Small intestine (tissue), 7 donors: ENCODE data around the gene AFAP1. TPM values are rescaled to one million over a fixed set of nuclear protein-coding genes. Genes with fewer than 3 reads are reported as not detected.

Source experiments
- DNase-seq, 2 donors: peaks; one replicate each; pipeline versions ENCODE4 v3.0.0 to v3.0.0-alpha.2; 2013
- FAIRE-seq: peaks from 2 replicates; lab custom pipeline; 2012; peaks lifted over from hg19 to GRCh38; lab: Jason Lieb, UNC
- H3K27ac ChIP-seq, 3 donors: one replicate each; pipeline ENCODE4 v1.5.1; 2013; ENCODE audit warnings: low read length in 2 of 3, mild to moderate bottlenecking in 2 of 3, control low read depth in 1 of 3, inconsistent platforms in 1 of 3, low read depth in 1 of 3, moderate library complexity in 1 of 3
- H3K27me3 ChIP-seq, 3 donors: one replicate each; pipeline ENCODE4 v1.6.1; 2013; ENCODE audit warnings: low read length in 3 of 3, inconsistent platforms in 1 of 3; ENCODE audit not compliant: control insufficient read depth in 3 of 3, insufficient read depth in 3 of 3
- H3K36me3 ChIP-seq, 3 donors: one replicate each; pipeline ENCODE4 v1.6.1; 2013; ENCODE audit warnings: low read length in 3 of 3, inconsistent platforms in 1 of 3, low read depth in 1 of 3, mild to moderate bottlenecking in 1 of 3, moderate library complexity in 1 of 3; ENCODE audit not compliant: control insufficient read depth in 3 of 3, insufficient read depth in 2 of 3
- H3K4me1 ChIP-seq, 3 donors: one replicate each; pipeline ENCODE4 v1.6.1; 2013; ENCODE audit warnings: low read length in 2 of 3, inconsistent platforms in 1 of 3, low read depth in 1 of 3, mild to moderate bottlenecking in 1 of 3, moderate library complexity in 1 of 3; ENCODE audit not compliant: control insufficient read depth in 3 of 3, insufficient read depth in 2 of 3
- H3K4me3 ChIP-seq, 3 donors: one replicate each; pipeline ENCODE4 v1.5.1; 2013; ENCODE audit warnings: low read length in 3 of 3, control low read depth in 1 of 3, inconsistent platforms in 1 of 3, low read depth in 1 of 3, mild to moderate bottlenecking in 1 of 3, moderate library complexity in 1 of 3
- H3K9me3 ChIP-seq, 2 donors: one replicate each; pipeline ENCODE4 v1.6.1; 2013; ENCODE audit warnings: low read depth in 1 of 2, low read length in 1 of 2; ENCODE audit not compliant: control insufficient read depth in 2 of 2, insufficient read depth in 1 of 2
- WGBS, 3 donors: extraction: QIAGEN DNeasy Blood & Tissue Kit; methylation state at CpG; one replicate each; pipeline ENCODE4 v1.1.7; 2013; 5-methylcytosine and 5-hydroxymethylcytosine counted together
- polyA plus RNA-seq, 4 donors: library from polyadenylated mRNA; stranded (reverse) in 3 of 4; unstranded in 1 of 4; fragments of 200-250 nt in 3 of 4; fragments of 120-200 nt in 1 of 4; gene quantifications; one replicate each; pipeline versions ENCODE4 v1.2.1 to v1.2.3, GENCODE V29; 2013
- donor health status: healthy with polysubstance abuse.
- donor health status: control.
- donor health status: control.
- donor health status: Bipolar disorder and iron deficiency.
- donor health status: healthy.

The AFAP1 gene
- polyA plus RNA-seq, 4 donors, result 2.2 to 14.0 (median 6.7) TPM

GRCh38 chr4:7974425-7974824 lies 34.8 kb upstream of the AFAP1 start:
- no peak overlapping the region for H3K4me3 ChIP-seq
- no peaks in the 10 kb centered on the region for H3K27me3 ChIP-seq
- FAIRE-seq (no peak), DNase-seq (no peak)
- peaks cover 2 to 57% (median 2%) of the 10 kb centered on the region in 3 donors for H3K4me1 ChIP-seq
- H3K9me3 ChIP-seq, result no peaks in the 10 kb centered on the region
- H3K36me3 ChIP-seq, result peaks cover 0 to 12% (median 0%) of the 10 kb centered on the region in 3 donors
- no peak overlapping the region for H3K27ac ChIP-seq
- WGBS, 3 donors, result 97 to 100% (median 100%) methylated on average over 1 of the region's 1 CpG

- Histone ChIP-seq H3K9me3 (no peaks in the 10 kb centered on the region), H3K36me3 (peaks cover 0 to 12% (median 0%) of the 10 kb centered on the region in 3 donors), H3K4me1 (peaks cover 2 to 54% (median 2%) of the 10 kb centered on the region in 3 donors), H3K4me3 (no peak overlapping the region), H3K27ac (no peak overlapping the region), H3K27me3 (no peaks in the 10 kb centered on the region)
- FAIRE-seq (no peak), DNase-seq (no peak)
- 72 to 77% (median 73%) methylated on average over 10 of the region's 10 CpGs for WGBS, 3 donors
Observed at GRCh38 chr4:7973545-7973981, 33.9 kb upstream of the AFAP1 start.

GRCh38 chr4:7971881-7972500 lies 32.3 kb upstream of the AFAP1 start:
- peak in 1 of 2 donors; percentile 46 for DNase-seq

GRCh38 chr4:7971159-7971631 lies 31.5 kb upstream of the AFAP1 start:
- FAIRE-seq, result no peak
- H3K27me3 ChIP-seq, result no peaks in the 10 kb centered on the region
- peak overlapping the region; percentile 27 to 90 (median 89) for H3K27ac ChIP-seq
- peaks cover 0 to 12% (median 0%) of the 10 kb centered on the region in 3 donors for H3K36me3 ChIP-seq
- H3K4me3 ChIP-seq, result peak overlapping the region in 1 of 3 donors; percentile 38
- no peaks in the 10 kb centered on the region for H3K9me3 ChIP-seq
- WGBS, 3 donors, result 50 to 57% (median 53%) methylated on average over 2 of the region's 2 CpGs
- no peak for DNase-seq
- peaks cover 2 to 51% (median 7%) of the 10 kb centered on the region in 3 donors for H3K4me1 ChIP-seq

More at GRCh38 chr4:7971881-7972500, 32.3 kb upstream of the AFAP1 start:
- WGBS, 3 donors, result 75 to 77% (median 77%) methylated on average over 13 of the region's 13 CpGs
- Histone ChIP-seq H3K4me3 (no peak overlapping the region), H3K27ac (peak overlapping the region in 2 of 3 donors; percentile 89 to 90), H3K36me3 (peaks cover 0 to 12% (median 0%) of the 10 kb centered on the region in 3 donors), H3K9me3 (no peaks in the 10 kb centered on the region), H3K4me1 (peaks cover 2 to 51% (median 7%) of the 10 kb centered on the region in 3 donors), H3K27me3 (no peaks in the 10 kb centered on the region)
- no peak for FAIRE-seq

- peaks cover 2 to 51% (median 7%) of the 10 kb centered on the region in 3 donors for H3K4me1 ChIP-seq
- peak overlapping the region; percentile 27 to 90 (median 89) for H3K27ac ChIP-seq
- DNase-seq, result no peak
- no peaks in the 10 kb centered on the region for H3K9me3 ChIP-seq
- H3K27me3 ChIP-seq, result no peaks in the 10 kb centered on the region
- peak overlapping the region in 2 of 3 donors; percentile 26 to 38 for H3K4me3 ChIP-seq
- FAIRE-seq, result no peak
- peaks cover 0 to 12% (median 0%) of the 10 kb centered on the region in 3 donors for H3K36me3 ChIP-seq
- WGBS, 3 donors, result 38 to 53% (median 53%) methylated on average over 10 to 13 of the region's 13 CpGs
Observed at GRCh38 chr4:7970361-7970946, 30.8 kb upstream of the AFAP1 start.

- H3K27ac ChIP-seq, result peak overlapping the region in 2 of 3 donors; percentile 2 to 61
- FAIRE-seq (no peak), DNase-seq (no peak)
- H3K4me3 ChIP-seq, result no peak overlapping the region
- H3K9me3 ChIP-seq, result no peaks in the 10 kb centered on the region
- 66 to 87% (median 80%) methylated on average over 16 of the region's 16 CpGs for WGBS, 3 donors
- peaks cover 2 to 48% (median 7%) of the 10 kb centered on the region in 3 donors for H3K4me1 ChIP-seq
- peaks cover 0 to 12% (median 0%) of the 10 kb centered on the region in 3 donors for H3K36me3 ChIP-seq
- H3K27me3 ChIP-seq, result no peaks in the 10 kb centered on the region
Observed at GRCh38 chr4:7968262-7968896, 28.7 kb upstream of the AFAP1 start.

GRCh38 chr4:7967501-7968261 lies 28.0 kb upstream of the AFAP1 start:
- DNase-seq, result peak; percentile 18 to 50
- no peak for FAIRE-seq
- H3K4me1 ChIP-seq, result peaks cover 2 to 46% (median 7%) of the 10 kb centered on the region in 3 donors

More at GRCh38 chr4:7967501-7968261, 28.0 kb upstream of the AFAP1 start:
- 64 to 66% (median 66%) methylated on average over 21 of the region's 21 CpGs for WGBS, 3 donors
- Histone ChIP-seq H3K9me3 (no peaks in the 10 kb centered on the region), H3K36me3 (peaks cover 0 to 9% (median 0%) of the 10 kb centered on the region in 3 donors), H3K4me3 (no peak overlapping the region), H3K27me3 (no peaks in the 10 kb centered on the region), H3K27ac (peak overlapping the region in 1 of 3 donors; percentile 61)
